Measurements from ENCODE around the gene CD200. TPM values are rescaled to one million over a fixed set of nuclear protein-coding genes. Genes with fewer than 3 reads are reported as not detected.

The CD200 gene
- total RNA-seq: 3.6 and 7.3 TPM in 2 replicates

DNA sequence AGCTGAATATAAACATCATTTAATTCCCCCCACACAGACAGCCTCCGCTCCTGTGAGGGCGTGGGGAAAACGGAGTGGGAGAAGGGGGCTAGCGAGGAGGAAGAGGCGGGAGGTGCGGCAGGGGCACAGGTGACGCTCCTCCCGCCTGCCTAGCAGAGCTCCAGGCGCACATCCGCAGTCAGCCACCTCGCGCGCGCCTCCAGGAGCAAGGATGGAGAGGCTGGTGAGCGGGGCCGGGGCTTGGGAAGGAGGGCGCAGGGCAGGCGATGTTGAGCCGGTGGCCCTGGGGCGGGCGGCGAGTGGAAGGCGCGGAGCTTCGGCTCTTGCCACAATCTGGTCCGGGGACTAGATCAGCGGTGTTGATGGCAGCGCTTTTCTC lies at the start of gene CD200:
Gene CD200, plus strand, starts transcription at position 155 of the 379 bp plus-strand sequence. Its CDS starts 57 bp downstream, at position 212.

GRCh38 chr3:112293368-112294321 lies 39.3 kb upstream of the CD200 start, which contains the start of gene SLC9C1:
Gene SLC9C1, minus strand, starts transcription at chr3:112294216. Its CDS starts 7,425 bp downstream, at chr3:112286791.

Other genes starting within 250 kb of the CD200 start
- 3.8 and 4.2 TPM in 2 replicates for gene C3orf52, start 246.8 kb upstream of the CD200 start, total RNA-seq
- gene GCSAM, start 199.9 kb upstream of the CD200 start, total RNA-seq: not detected in 2 replicates
- 0.09 and 0.19 TPM in 2 replicates for gene SLC9C1, start 38.9 kb upstream of the CD200 start, total RNA-seq
- gene BTLA, start 166.3 kb downstream of the CD200 start, total RNA-seq: not detected in 2 replicates
- 68.1 and 77.9 TPM in 2 replicates for gene ATG3, start 228.8 kb downstream of the CD200 start, total RNA-seq
- gene SLC35A5, start 228.9 kb downstream of the CD200 start, total RNA-seq: 22.9 and 25.3 TPM in 2 replicates

Data from endothelial cell of coronary artery (primary cell).